H1 (cell line): ENCODE measurements around the gene DDX23. TPM values are rescaled to one million over a fixed set of nuclear protein-coding genes. Genes with fewer than 3 reads are reported as not detected.

Source experiments
- CTCF ChIA-PET: fragments of 300-600 bp; sonication (Branson Sonifier 250); formaldehyde crosslinking; loops from one replicate; lab custom pipeline; 2021; ENCODE audit not compliant: partially characterized antibody; lab: Charles Lee
- POLR2A ChIA-PET: fragments of 300-600 bp; sonication (Branson Sonifier 250); formaldehyde crosslinking; loops from one replicate; lab custom pipeline; 2021; ENCODE audit warnings: inconsistent platforms; ENCODE audit not compliant: partially characterized antibody; lab: Charles Lee
- DNase-seq, 2 experiments: peaks; one replicate each; pipeline versions ENCODE4 v3.0.0 to v3.0.0-alpha.2; 2010 to 2022; ENCODE audit warnings: low spot score in 2 of 2, low read depth in 1 of 2, mixed read lengths in 1 of 2
- FAIRE-seq: peaks from 2 replicates; lab custom pipeline; 2011; peaks lifted over from hg19 to GRCh38; lab: Jason Lieb, UNC
- H2AFZ ChIP-seq: 2 replicates; pipeline ENCODE4 v1.8.1; 2012; ENCODE audit warnings: low read length, inconsistent platforms
- H2AK5ac ChIP-seq: 2 replicates; pipeline ENCODE4 v1.6.1; 2013; ENCODE audit warnings: low read depth, low read length
- H2BK120ac ChIP-seq: replicated peaks from 2 replicates; pipeline ENCODE3; 2013; ENCODE audit warnings: low read depth, low read length, inconsistent platforms
- H2BK12ac ChIP-seq: 2 replicates; pipeline ENCODE4 v1.6.1; 2013; ENCODE audit warnings: low read depth, low read length
- H2BK15ac ChIP-seq: 2 replicates; pipeline ENCODE4 v1.6.1; 2013; ENCODE audit warnings: low read length
- H2BK20ac ChIP-seq: 2 replicates; pipeline ENCODE4 v1.6.1; 2013; ENCODE audit warnings: low read length
- H2BK5ac ChIP-seq: 2 replicates; pipeline ENCODE4 v1.6.1; 2013; ENCODE audit warnings: low read depth, low read length
- H3K14ac ChIP-seq: 2 replicates; pipeline ENCODE4 v1.6.1; 2013; ENCODE audit warnings: inconsistent platforms; ENCODE audit not compliant: insufficient read length
- H3K18ac ChIP-seq: 2 replicates; pipeline ENCODE4 v1.6.1; 2013; ENCODE audit warnings: low read length; ENCODE audit errors: extremely low read depth
- H3K23ac ChIP-seq: 2 replicates; pipeline ENCODE4 v1.6.1; 2013; ENCODE audit warnings: inconsistent platforms; ENCODE audit not compliant: insufficient read length
- H3K23me2 ChIP-seq: 2 replicates; pipeline ENCODE4 v1.6.1; 2013; ENCODE audit warnings: low read depth, low read length
- H3K27ac ChIP-seq: 2 replicates; pipeline ENCODE4 v1.6.1; 2011; ENCODE audit warnings: low read depth, low read length, inconsistent platforms
- H3K27me3 ChIP-seq, 4 experiments: replicated peaks in 1 of 4; 1 replicate in 1 of 4; 2 replicates in 3 of 4; pipeline versions ENCODE4 v1.6.1 to v1.8.1; 2011 to 2013; ENCODE audit warnings: low read length in 3 of 4, mild to moderate bottlenecking in 3 of 4, inconsistent platforms in 2 of 4, mixed read lengths in 2 of 4, moderate library complexity in 1 of 4; ENCODE audit not compliant: control insufficient read depth in 3 of 4, insufficient read depth in 3 of 4; ENCODE audit errors: extremely low read depth in 1 of 4
- H3K36me3 ChIP-seq, 4 experiments: 2 replicates each; pipeline versions ENCODE4 v1.6.1 to v1.8.1; 2011 to 2013; ENCODE audit warnings: mild to moderate bottlenecking in 4 of 4, low read length in 3 of 4, moderate library complexity in 2 of 4, control low read depth in 1 of 4, inconsistent platforms in 1 of 4; ENCODE audit not compliant: insufficient read depth in 4 of 4, control insufficient read depth in 2 of 4
- H3K4ac ChIP-seq: replicated peaks from 2 replicates; pipeline ENCODE3; 2013; ENCODE audit warnings: low read length, low read depth, mixed read lengths, inconsistent platforms; ENCODE audit not compliant: insufficient read length
- H3K4me1 ChIP-seq, 4 experiments: replicated peaks in 1 of 4; 1 replicate in 1 of 4; 2 replicates in 3 of 4; pipeline versions ENCODE4 v1.6.1 to v1.8.1; 2011 to 2013; ENCODE audit warnings: low read length in 3 of 4, inconsistent platforms in 2 of 4, mixed read lengths in 1 of 4; ENCODE audit not compliant: insufficient read depth in 4 of 4, control insufficient read depth in 3 of 4
- H3K4me2 ChIP-seq, 2 experiments: 2 replicates each; pipeline versions ENCODE4 v1.6.1 to v1.8.1; 2011 to 2013; ENCODE audit warnings: low read depth in 2 of 2, low read length in 2 of 2, control low read depth in 1 of 2, inconsistent platforms in 1 of 2, mild to moderate bottlenecking in 1 of 2; ENCODE audit not compliant: insufficient read depth in 1 of 2
- H3K4me3 ChIP-seq, 4 experiments: fragments of 200-600, 300-600 bp in 1 of 4; sonication (generic), shearing (Covaris generic), sonication (Bioruptor Twin) in 1 of 4; 2 replicates each; pipeline versions ENCODE4 v1.5.1 to v1.8.1; 2011 to 2016; ENCODE audit warnings: low read length in 4 of 4, low read depth in 3 of 4, control low read depth in 2 of 4, inconsistent platforms in 2 of 4, mild to moderate bottlenecking in 2 of 4, mixed read lengths in 1 of 4, moderate library complexity in 1 of 4; ENCODE audit not compliant: insufficient read depth in 2 of 4; ENCODE audit errors: extremely low read depth in 1 of 4
- H3K56ac ChIP-seq: replicated peaks from 2 replicates; pipeline ENCODE3; 2013; ENCODE audit warnings: low read depth, mild to moderate bottlenecking, mixed read lengths, low read length, inconsistent platforms; ENCODE audit not compliant: insufficient read length
- H3K79me1 ChIP-seq: 2 replicates; pipeline ENCODE4 v1.6.1; 2013; ENCODE audit warnings: low read depth, low read length, control low read depth
- H3K79me2 ChIP-seq, 2 experiments: 2 replicates each; pipeline versions ENCODE4 v1.6.1 to v1.8.1; 2012 to 2013; ENCODE audit warnings: low read length in 2 of 2, mild to moderate bottlenecking in 2 of 2, inconsistent platforms in 1 of 2; ENCODE audit not compliant: insufficient read depth in 2 of 2, control insufficient read depth in 1 of 2
- H3K9ac ChIP-seq, 4 experiments: replicated peaks in 1 of 4; 1 replicate in 1 of 4; 2 replicates in 3 of 4; pipeline versions ENCODE4 v1.6.1 to v1.8.1; 2011 to 2013; ENCODE audit warnings: low read depth in 3 of 4, low read length in 3 of 4, control low read depth in 2 of 4, mild to moderate bottlenecking in 2 of 4, moderate library complexity in 2 of 4, inconsistent platforms in 1 of 4; ENCODE audit errors: extremely low read depth in 1 of 4
- H3K9me3 ChIP-seq, 2 experiments: 2 replicates each; pipeline versions ENCODE4 v1.6.1 to v1.8.1; 2012 to 2013; ENCODE audit warnings: mild to moderate bottlenecking in 2 of 2, moderate library complexity in 2 of 2, control low read depth in 1 of 2, inconsistent platforms in 1 of 2, low read depth in 1 of 2, low read length in 1 of 2, mixed read lengths in 1 of 2; ENCODE audit not compliant: insufficient read depth in 2 of 2
- H4K20me1 ChIP-seq, 2 experiments: replicated peaks in 1 of 2; 2 replicates each; pipeline versions ENCODE3 to v1.8.1; 2011 to 2013; ENCODE audit warnings: inconsistent platforms in 2 of 2, low read length in 2 of 2, mild to moderate bottlenecking in 1 of 2; ENCODE audit not compliant: insufficient read depth in 2 of 2, control insufficient read depth in 1 of 2
- H4K5ac ChIP-seq: 2 replicates; pipeline ENCODE4 v1.6.1; 2013; ENCODE audit warnings: low read length, low read depth, mixed read lengths, inconsistent platforms; ENCODE audit not compliant: insufficient read length
- H4K8ac ChIP-seq: 2 replicates; pipeline ENCODE4 v1.8.0; 2013; ENCODE audit warnings: mild to moderate bottlenecking, moderate library complexity, low read length, inconsistent platforms; ENCODE audit not compliant: insufficient read depth; ENCODE audit errors: extremely low read depth
- H4K91ac ChIP-seq: replicated peaks from 2 replicates; pipeline ENCODE3; 2013; ENCODE audit warnings: low read length, mixed read lengths, inconsistent platforms; ENCODE audit not compliant: insufficient read length
- BCL11A ChIP-seq, 2 experiments: IDR thresholded peaks; one replicate each; pipeline ENCODE4 v1.6.1; 2011; ENCODE audit warnings: low read depth in 2 of 2, low read length in 2 of 2, mild to moderate bottlenecking in 2 of 2
- CREB1 ChIP-seq: IDR thresholded peaks from 2 replicates; pipeline ENCODE4 v1.6.1; 2012; ENCODE audit warnings: inconsistent platforms
- GTF2F1 ChIP-seq: IDR thresholded peaks from 2 replicates; pipeline ENCODE4 v1.6.1; 2012; ENCODE audit warnings: low read depth, low read length, improper control_type of control experiment, borderline replicate concordance
- NRF1 ChIP-seq: IDR thresholded peaks from 2 replicates; pipeline ENCODE4 v1.6.1; 2011; ENCODE audit warnings: mild to moderate bottlenecking, low read depth, low read length, improper control_type of control experiment
- WGBS, 2 experiments: shearing (Covaris generic) in 1 of 2; methylation state at CpG; one replicate each; pipeline versions ENCODE4 v1.1.6 to v1.1.7; 2013 to 2015; ENCODE audit warnings: low lambda C conversion rate in 2 of 2, mixed read lengths in 2 of 2, inconsistent platforms in 1 of 2, low coverage in 1 of 2, missing lambda C conversion rate in 1 of 2; ENCODE audit not compliant: insufficient replicate concordance in 2 of 2, insufficient coverage in 1 of 2, insufficient read length in 1 of 2; ENCODE audit errors: extremely low coverage in 1 of 2, missing lambda C conversion rate in 1 of 2; 5-methylcytosine and 5-hydroxymethylcytosine counted together
- polyA plus RNA-seq, 7 experiments: library from polyadenylated mRNA; depleted of rRNA in 3 of 7; stranded (reverse) in 5 of 7; unstranded in 2 of 7; fragments of >200 nt in 5 of 7; fragments of 200-250 nt in 2 of 7; gene quantifications; 1 replicate in 5 of 7; 2 replicates in 1 of 7; 4 replicates in 1 of 7; pipeline versions ENCODE4 v1.2.1 to v1.2.3, GENCODE V29; 2011 to 2013; ENCODE audit warnings: missing spikeins in 2 of 7, mixed read lengths in 2 of 7
- total RNA-seq: library from RNA; stranded (reverse); fragmentation: NEBNext Ultra II Directional; extraction: Animal tissue kit (Norgen Biotek cat#: 25700); gene quantifications from 2 replicates; pipeline ENCODE4 v1.2.1, GENCODE V29; 2021

Gene DDX23
- total and polyA plus RNA-seq, 2 of the 8 experiments (the other 6 are each of a cell fraction or from before 2014, with no cell fraction given): 43.5 to 107 TPM

GRCh38 chr12:48889679-48890078, 37.7 kb upstream of the DDX23 start:
- ChIA-PET CTCF (interaction anchor here (0.7 to 20.7 kb wide), 26 partner anchors 7 to 109 kb away, joined by 3 to 678 read pairs (median 7); partner anchors contain the start of genes DDX23 and RND1), POLR2A (interaction anchor here (0.6 to 23.7 kb wide), 3 partner anchors 10 to 239 kb away, joined by 3 to 651 read pairs (median 4); partner anchors contain the start of genes DDX23 and RND1)
- H3K4me3 ChIP-seq: no peak overlapping the region
- DNase-seq: no peak
- H3K79me1 ChIP-seq: no peaks in the 10 kb centered on the region
- H3K36me3 ChIP-seq: no peaks in the 10 kb centered on the region
- H2AFZ ChIP-seq: no peak overlapping the region
- H4K5ac ChIP-seq: no peak overlapping the region
- no peaks in the 10 kb centered on the region for H4K20me1 ChIP-seq
- H2BK15ac ChIP-seq: no peak overlapping the region
- TF ChIP-seq CREB1 (no peak), NRF1 (no peak), BCL11A (IDR thresholded peaks at IDR 0.05; ENCODE audit: low read depth in 2 of 2, low read length in 2 of 2) (no peak), GTF2F1 (no peak)
- H2BK5ac ChIP-seq: no peak overlapping the region
- H4K8ac ChIP-seq: no peak overlapping the region
- H2BK120ac ChIP-seq: no peak overlapping the region
- no peak overlapping the region for H2BK12ac ChIP-seq
- WGBS, 2 experiments: 80% methylated on average over 3 of the region's 3 CpGs; no CpG with 5 or more reads in 1 of the 2 experiments
- H3K27me3 ChIP-seq: no peaks in the 10 kb centered on the region; a peak in 2 of 7 replicates
- no peaks in the 10 kb centered on the region for H3K9me3 ChIP-seq
- H3K4me1 ChIP-seq: 0 out of 7 replicates have a peak, but pooled peaks cover 0 to 6% (median 2%) of the 10 kb centered on the region in 4 experiments
- no peaks in the 10 kb centered on the region for H3K79me2 ChIP-seq
- no peak overlapping the region for H3K14ac ChIP-seq
- no peak overlapping the region for H3K4ac ChIP-seq
- H3K9ac ChIP-seq: no peak overlapping the region
- no peak overlapping the region for H3K27ac ChIP-seq
- no peak overlapping the region for H3K18ac ChIP-seq
- H3K56ac ChIP-seq: no peak overlapping the region
- no peak overlapping the region for H2AK5ac ChIP-seq
- no peak overlapping the region; a peak in 1 of 4 replicates for H3K4me2 ChIP-seq
- H3K23me2 ChIP-seq: no peaks in the 10 kb centered on the region; the same call in 1 of the 2 replicates
- no peak overlapping the region for H3K23ac ChIP-seq
- FAIRE-seq: no peak
- no peak overlapping the region for H2BK20ac ChIP-seq
- H4K91ac ChIP-seq: no peak overlapping the region
